SK-N-SH (cell line): Measurements from ENCODE around the gene IFT25. TPM values are rescaled to one million over a fixed set of nuclear protein-coding genes. Genes with fewer than 3 reads are reported as not detected.

ENCODE experiments used
- CTCF ChIA-PET: fragments of 300-600, 350-600 bp; formaldehyde crosslinking; extraction: SDS; loops from one replicate; lab custom pipeline; 2021; lab: Yijun Ruan, JAX
- POLR2A ChIA-PET: fragments of 350-600 bp; sonication (Branson Sonifier 250); formaldehyde crosslinking; extraction: SDS; loops from one replicate; lab custom pipeline; 2020; ENCODE audit warnings: antibody characterized with exemption, inconsistent platforms; lab: Yijun Ruan, JAX
- DNase-seq: peaks from one replicate; pipeline ENCODE4 v3.0.0; 2012
- H2AFZ ChIP-seq: fragments of 200-600 bp; sonication (generic); 2 replicates; pipeline ENCODE4 v1.8.1; 2016; ENCODE audit warnings: antibody characterized with exemption, mild to moderate bottlenecking, low read depth
- H3F3A ChIP-seq: fragments of 200-600 bp; sonication (generic); replicated peaks from 2 replicates; pipeline ENCODE3; 2016; ENCODE audit warnings: antibody characterized with exemption, mild to moderate bottlenecking; ENCODE audit not compliant: insufficient read depth
- H3K27ac ChIP-seq, 2 experiments: fragments of 200-500 bp in 1 of 2; fragments of 200-600 bp in 1 of 2; sonication (Bioruptor generic) in 1 of 2; sonication (generic), shearing (Covaris generic) in 1 of 2; 2 replicates each; pipeline versions ENCODE4 v1.5.1 to v1.6.1; 2014 to 2016; ENCODE audit warnings: low read depth in 2 of 2, inconsistent platforms in 1 of 2, low read length in 1 of 2, mild to moderate bottlenecking in 1 of 2, mixed read lengths in 1 of 2
- H3K27me3 ChIP-seq: fragments of 200-600 bp; sonication (generic), shearing (Covaris generic); 2 replicates; pipeline ENCODE4 v1.6.1; 2016; ENCODE audit warnings: mixed run types; ENCODE audit not compliant: insufficient read depth
- H3K36me3 ChIP-seq, 2 experiments: fragments of 200-500 bp in 1 of 2; fragments of 200-600 bp in 1 of 2; sonication (Bioruptor generic) in 1 of 2; sonication (generic) in 1 of 2; replicated peaks in 1 of 2; 2 replicates each; pipeline versions ENCODE3 to v1.5.1; 2014 to 2016; ENCODE audit warnings: low read length in 1 of 2, mild to moderate bottlenecking in 1 of 2; ENCODE audit not compliant: insufficient read depth in 2 of 2, control insufficient read depth in 1 of 2
- H3K4me1 ChIP-seq, 2 experiments: fragments of 200-500 bp in 1 of 2; fragments of 200-600 bp in 1 of 2; sonication (Bioruptor generic) in 1 of 2; sonication (generic), shearing (Covaris generic) in 1 of 2; 2 replicates each; pipeline versions ENCODE4 v1.5.1 to v1.6.1; 2014 to 2016; ENCODE audit warnings: low read depth in 1 of 2, low read length in 1 of 2, mixed run types in 1 of 2; ENCODE audit not compliant: insufficient read depth in 2 of 2, control insufficient read depth in 1 of 2
- H3K4me2 ChIP-seq: fragments of 200-600 bp; sonication (generic), shearing (Covaris generic); 2 replicates; pipeline ENCODE4 v1.6.1; 2017; ENCODE audit warnings: mixed run types
- H3K4me3 ChIP-seq, 2 experiments: fragments of 200-500 bp in 1 of 2; fragments of 200-600 bp in 1 of 2; sonication (Bioruptor generic) in 1 of 2; sonication (generic), shearing (Covaris generic) in 1 of 2; 2 replicates each; pipeline versions ENCODE4 v1.5.1 to v1.8.1; 2014 to 2016; ENCODE audit warnings: low read depth in 2 of 2, inconsistent platforms in 1 of 2, low read length in 1 of 2, mild to moderate bottlenecking in 1 of 2, mixed read lengths in 1 of 2, moderate library complexity in 1 of 2
- H3K79me2 ChIP-seq: fragments of 200-600 bp; sonication (generic); 2 replicates; pipeline ENCODE4 v1.8.1; 2017; ENCODE audit warnings: mild to moderate bottlenecking; ENCODE audit not compliant: insufficient read depth
- H3K9ac ChIP-seq: fragments of 200-600 bp; sonication (generic); 2 replicates; pipeline ENCODE4 v1.6.1; 2017; ENCODE audit warnings: mixed run types
- H3K9me2 ChIP-seq: fragments of 200-600 bp; sonication (generic); 2 replicates; pipeline ENCODE4 v1.6.1; 2017; ENCODE audit warnings: mixed run types
- H3K9me3 ChIP-seq: fragments of 200-600 bp; sonication (generic); 2 replicates; pipeline ENCODE4 v1.6.1; 2017; ENCODE audit warnings: mixed run types, mild to moderate bottlenecking, moderate library complexity
- H4K20me1 ChIP-seq: fragments of 200-600 bp; sonication (generic); 2 replicates; pipeline ENCODE4 v1.6.1; 2017; ENCODE audit warnings: mild to moderate bottlenecking, mixed run types; ENCODE audit not compliant: insufficient read depth
- CHD2 ChIP-seq: fragments of 150-350 bp; IDR thresholded peaks from 2 replicates; pipeline ENCODE4 v1.6.1; 2018; ENCODE audit warnings: low read length; ENCODE audit not compliant: partially characterized antibody
- EZH2phosphoT487 ChIP-seq: fragments of 200-600 bp; sonication (generic); IDR thresholded peaks from 2 replicates; pipeline ENCODE4 v1.6.1; 2017; ENCODE audit warnings: low read depth, mixed run types, mild to moderate bottlenecking, antibody characterized with exemption, moderate library complexity, borderline replicate concordance
- FOSL2 ChIP-seq: IDR thresholded peaks from 2 replicates; pipeline ENCODE4 v1.4.0; 2012; ENCODE audit warnings: low read depth, mild to moderate bottlenecking, moderate library complexity, borderline replicate concordance
- FOXJ3 ChIP-seq: sonication (generic); formaldehyde crosslinking; IDR thresholded peaks from 2 replicates; pipeline ENCODE4 v1.5.1; 2020; ENCODE audit warnings: mild to moderate bottlenecking, missing genetic modification reagents
- FOXM1 ChIP-seq: IDR thresholded peaks from 2 replicates; pipeline ENCODE4 v1.4.0; 2012; ENCODE audit warnings: low read depth, mild to moderate bottlenecking
- GABPA ChIP-seq: IDR thresholded peaks from 2 replicates; pipeline ENCODE4 v1.4.0; 2012; ENCODE audit warnings: low read depth, mild to moderate bottlenecking
- MEF2A ChIP-seq: IDR thresholded peaks from 2 replicates; pipeline ENCODE4 v1.4.0; 2012; ENCODE audit warnings: low read depth, borderline replicate concordance
- MXI1 ChIP-seq: IDR thresholded peaks from 2 replicates; pipeline ENCODE4 v1.6.1; 2012; ENCODE audit warnings: mild to moderate bottlenecking, low read depth, low read length, improper control_type of control experiment
- NRF1 ChIP-seq: IDR thresholded peaks from 2 replicates; pipeline ENCODE4 v1.6.1; 2012; ENCODE audit warnings: low read depth, mild to moderate bottlenecking, low read length
- RFX5 ChIP-seq: IDR thresholded peaks from 2 replicates; pipeline ENCODE4 v1.6.1; 2012; ENCODE audit warnings: mild to moderate bottlenecking, improper control_type of control experiment, low read length
- SIN3A ChIP-seq: IDR thresholded peaks from 2 replicates; pipeline ENCODE4 v1.6.1; 2012; ENCODE audit warnings: low read depth, mild to moderate bottlenecking, low read length, moderate library complexity, borderline replicate concordance
- SMC3 ChIP-seq: IDR thresholded peaks from 2 replicates; pipeline ENCODE4 v1.6.1; 2012; ENCODE audit warnings: low read depth, low read length, improper control_type of control experiment
- TAF1 ChIP-seq: IDR thresholded peaks from 2 replicates; pipeline ENCODE4 v1.6.1; 2012; ENCODE audit warnings: low read depth, mild to moderate bottlenecking, low read length, moderate library complexity, borderline replicate concordance
- TEAD4 ChIP-seq: IDR thresholded peaks from 2 replicates; pipeline ENCODE4 v1.4.0; 2012; ENCODE audit warnings: mild to moderate bottlenecking, borderline replicate concordance; ENCODE audit not compliant: insufficient read depth
- YY1 ChIP-seq: IDR thresholded peaks from 2 replicates; pipeline ENCODE4 v1.4.0; 2012; ENCODE audit warnings: low read depth, mild to moderate bottlenecking
- WGBS: methylation state at CpG from one replicate; pipeline ENCODE4 v1.1.6; 2017; ENCODE audit warnings: low lambda C conversion rate; 5-methylcytosine and 5-hydroxymethylcytosine counted together
- polyA plus RNA-seq, 3 experiments: library from polyadenylated mRNA; depleted of rRNA; stranded (reverse); fragments of >200 nt; gene quantifications; 2 replicates each; pipeline ENCODE4 v1.2.3, GENCODE V29; 2012
- TF ChIP-seq, protein P1 (sequence below): fragments of 150-350 bp; IDR thresholded peaks from 2 replicates; pipeline ENCODE4 v1.6.1; 2017; ENCODE audit warnings: antibody characterized with exemption, low read length, low read depth, borderline replicate concordance
- TF ChIP-seq, protein P2 (sequence below): IDR thresholded peaks from 2 replicates; pipeline ENCODE4; 2012
- TF ChIP-seq, protein P3 (sequence below): IDR thresholded peaks from 2 replicates; pipeline ENCODE4 v1.6.1; 2012; ENCODE audit warnings: mild to moderate bottlenecking, low read depth, low read length, moderate library complexity
- TF ChIP-seq, protein P4 (sequence below): IDR thresholded peaks from 2 replicates; pipeline ENCODE4 v1.4.0; 2012; ENCODE audit warnings: low read depth, borderline replicate concordance
- TF ChIP-seq, protein P5 (sequence below): fragments of 200-600 bp; sonication (generic); IDR thresholded peaks from 2 replicates; pipeline ENCODE4 v1.6.1; 2017; ENCODE audit warnings: antibody characterized with exemption, mild to moderate bottlenecking, moderate library complexity

IFT25 gene
- polyA plus RNA-seq, 1 of the 3 experiments (the other 2 are of a cell fraction): 25.7 TPM

DNA sequence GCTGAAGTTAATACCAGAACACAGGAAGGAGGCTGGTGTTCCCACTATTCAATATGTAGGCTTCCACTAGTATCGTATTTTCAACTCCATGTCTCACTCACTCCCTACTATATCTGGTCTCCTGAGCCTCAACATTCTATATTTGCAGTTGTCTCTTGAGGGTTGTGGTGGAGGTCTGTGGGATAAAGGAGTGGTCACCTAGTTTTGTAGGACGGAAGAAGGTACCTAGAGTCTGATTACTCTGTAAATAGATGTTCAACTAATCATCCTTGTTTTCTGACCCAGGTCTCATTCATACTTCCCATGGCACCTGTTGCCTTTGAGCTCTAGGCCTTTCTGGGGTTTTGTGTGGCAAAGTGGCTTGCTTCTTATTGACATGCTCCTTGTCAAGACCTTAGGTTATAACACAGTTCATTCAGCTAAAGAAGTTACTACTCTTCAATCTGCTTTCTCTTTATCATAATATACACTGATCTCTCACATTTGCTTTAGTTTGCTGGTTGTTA is 18.1 kb downstream of the IFT25 start:
- Histone ChIP-seq H3K79me2 (no peaks in the 10 kb centered on the region; the same call in 1 of the 2 replicates), H4K20me1 (no peaks in the 10 kb centered on the region), H3K4me1 (no peaks in the 10 kb centered on the region), H3K9me3 (peaks cover 14% of the 10 kb centered on the region; the same call in 1 of the 2 replicates), H2AFZ (no peak overlapping the region), H3K36me3 (peaks cover 32 to 77% of the 10 kb centered on the region in 2 experiments), H3K4me3 (no peak overlapping the region), H3K9ac (no peak overlapping the region), H3F3A (peaks cover 5% of the 10 kb centered on the region), H3K9me2 (no peaks in the 10 kb centered on the region), H3K27ac (no peak overlapping the region), H3K27me3 (no peaks in the 10 kb centered on the region), H3K4me2 (no peak overlapping the region)
- no peak for DNase-seq
- 100% methylated on average over 2 of the region's 2 CpGs for WGBS
- POLR2A ChIA-PET: no interaction called here
- CTCF ChIA-PET: interaction anchor here (1.0 to 2.6 kb wide), 2 partner anchors 49 to 55 kb away, joined by 3 to 10 read pairs; no protein-coding TSS in a partner anchor
- no peak for TF ChIP-seq FOSL2
- TF ChIP-seq NRF1: no peak
- TF ChIP-seq, protein P1, sequence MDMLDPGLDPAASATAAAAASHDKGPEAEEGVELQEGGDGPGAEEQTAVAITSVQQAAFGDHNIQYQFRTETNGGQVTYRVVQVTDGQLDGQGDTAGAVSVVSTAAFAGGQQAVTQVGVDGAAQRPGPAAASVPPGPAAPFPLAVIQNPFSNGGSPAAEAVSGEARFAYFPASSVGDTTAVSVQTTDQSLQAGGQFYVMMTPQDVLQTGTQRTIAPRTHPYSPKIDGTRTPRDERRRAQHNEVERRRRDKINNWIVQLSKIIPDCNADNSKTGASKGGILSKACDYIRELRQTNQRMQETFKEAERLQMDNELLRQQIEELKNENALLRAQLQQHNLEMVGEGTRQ: no peak
- TF ChIP-seq FOXJ3 (CRISPR knock-in tag): no peak
- TF ChIP-seq, protein P2, sequence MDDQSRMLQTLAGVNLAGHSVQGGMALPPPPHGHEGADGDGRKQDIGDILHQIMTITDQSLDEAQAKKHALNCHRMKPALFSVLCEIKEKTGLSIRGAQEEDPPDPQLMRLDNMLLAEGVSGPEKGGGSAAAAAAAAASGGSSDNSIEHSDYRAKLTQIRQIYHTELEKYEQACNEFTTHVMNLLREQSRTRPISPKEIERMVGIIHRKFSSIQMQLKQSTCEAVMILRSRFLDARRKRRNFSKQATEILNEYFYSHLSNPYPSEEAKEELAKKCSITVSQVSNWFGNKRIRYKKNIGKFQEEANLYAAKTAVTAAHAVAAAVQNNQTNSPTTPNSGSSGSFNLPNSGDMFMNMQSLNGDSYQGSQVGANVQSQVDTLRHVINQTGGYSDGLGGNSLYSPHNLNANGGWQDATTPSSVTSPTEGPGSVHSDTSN: no peak
- no peak for TF ChIP-seq RFX5
- no peak for TF ChIP-seq SIN3A
- no peak for TF ChIP-seq MEF2A
- TF ChIP-seq EZH2phosphoT487: no peak
- no peak for TF ChIP-seq SMC3
- TF ChIP-seq, protein P3, sequence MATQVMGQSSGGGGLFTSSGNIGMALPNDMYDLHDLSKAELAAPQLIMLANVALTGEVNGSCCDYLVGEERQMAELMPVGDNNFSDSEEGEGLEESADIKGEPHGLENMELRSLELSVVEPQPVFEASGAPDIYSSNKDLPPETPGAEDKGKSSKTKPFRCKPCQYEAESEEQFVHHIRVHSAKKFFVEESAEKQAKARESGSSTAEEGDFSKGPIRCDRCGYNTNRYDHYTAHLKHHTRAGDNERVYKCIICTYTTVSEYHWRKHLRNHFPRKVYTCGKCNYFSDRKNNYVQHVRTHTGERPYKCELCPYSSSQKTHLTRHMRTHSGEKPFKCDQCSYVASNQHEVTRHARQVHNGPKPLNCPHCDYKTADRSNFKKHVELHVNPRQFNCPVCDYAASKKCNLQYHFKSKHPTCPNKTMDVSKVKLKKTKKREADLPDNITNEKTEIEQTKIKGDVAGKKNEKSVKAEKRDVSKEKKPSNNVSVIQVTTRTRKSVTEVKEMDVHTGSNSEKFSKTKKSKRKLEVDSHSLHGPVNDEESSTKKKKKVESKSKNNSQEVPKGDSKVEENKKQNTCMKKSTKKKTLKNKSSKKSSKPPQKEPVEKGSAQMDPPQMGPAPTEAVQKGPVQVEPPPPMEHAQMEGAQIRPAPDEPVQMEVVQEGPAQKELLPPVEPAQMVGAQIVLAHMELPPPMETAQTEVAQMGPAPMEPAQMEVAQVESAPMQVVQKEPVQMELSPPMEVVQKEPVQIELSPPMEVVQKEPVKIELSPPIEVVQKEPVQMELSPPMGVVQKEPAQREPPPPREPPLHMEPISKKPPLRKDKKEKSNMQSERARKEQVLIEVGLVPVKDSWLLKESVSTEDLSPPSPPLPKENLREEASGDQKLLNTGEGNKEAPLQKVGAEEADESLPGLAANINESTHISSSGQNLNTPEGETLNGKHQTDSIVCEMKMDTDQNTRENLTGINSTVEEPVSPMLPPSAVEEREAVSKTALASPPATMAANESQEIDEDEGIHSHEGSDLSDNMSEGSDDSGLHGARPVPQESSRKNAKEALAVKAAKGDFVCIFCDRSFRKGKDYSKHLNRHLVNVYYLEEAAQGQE: no peak
- TF ChIP-seq, protein P4, sequence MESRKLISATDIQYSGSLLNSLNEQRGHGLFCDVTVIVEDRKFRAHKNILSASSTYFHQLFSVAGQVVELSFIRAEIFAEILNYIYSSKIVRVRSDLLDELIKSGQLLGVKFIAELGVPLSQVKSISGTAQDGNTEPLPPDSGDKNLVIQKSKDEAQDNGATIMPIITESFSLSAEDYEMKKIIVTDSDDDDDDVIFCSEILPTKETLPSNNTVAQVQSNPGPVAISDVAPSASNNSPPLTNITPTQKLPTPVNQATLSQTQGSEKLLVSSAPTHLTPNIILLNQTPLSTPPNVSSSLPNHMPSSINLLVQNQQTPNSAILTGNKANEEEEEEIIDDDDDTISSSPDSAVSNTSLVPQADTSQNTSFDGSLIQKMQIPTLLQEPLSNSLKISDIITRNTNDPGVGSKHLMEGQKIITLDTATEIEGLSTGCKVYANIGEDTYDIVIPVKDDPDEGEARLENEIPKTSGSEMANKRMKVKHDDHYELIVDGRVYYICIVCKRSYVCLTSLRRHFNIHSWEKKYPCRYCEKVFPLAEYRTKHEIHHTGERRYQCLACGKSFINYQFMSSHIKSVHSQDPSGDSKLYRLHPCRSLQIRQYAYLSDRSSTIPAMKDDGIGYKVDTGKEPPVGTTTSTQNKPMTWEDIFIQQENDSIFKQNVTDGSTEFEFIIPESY: no peak
- no peak for TF ChIP-seq YY1
- no peak for TF ChIP-seq MXI1
- TF ChIP-seq GABPA: no peak
- no peak for TF ChIP-seq FOXM1
- TF ChIP-seq TAF1: no peak
- TF ChIP-seq TEAD4: no peak
- TF ChIP-seq, protein P5, sequence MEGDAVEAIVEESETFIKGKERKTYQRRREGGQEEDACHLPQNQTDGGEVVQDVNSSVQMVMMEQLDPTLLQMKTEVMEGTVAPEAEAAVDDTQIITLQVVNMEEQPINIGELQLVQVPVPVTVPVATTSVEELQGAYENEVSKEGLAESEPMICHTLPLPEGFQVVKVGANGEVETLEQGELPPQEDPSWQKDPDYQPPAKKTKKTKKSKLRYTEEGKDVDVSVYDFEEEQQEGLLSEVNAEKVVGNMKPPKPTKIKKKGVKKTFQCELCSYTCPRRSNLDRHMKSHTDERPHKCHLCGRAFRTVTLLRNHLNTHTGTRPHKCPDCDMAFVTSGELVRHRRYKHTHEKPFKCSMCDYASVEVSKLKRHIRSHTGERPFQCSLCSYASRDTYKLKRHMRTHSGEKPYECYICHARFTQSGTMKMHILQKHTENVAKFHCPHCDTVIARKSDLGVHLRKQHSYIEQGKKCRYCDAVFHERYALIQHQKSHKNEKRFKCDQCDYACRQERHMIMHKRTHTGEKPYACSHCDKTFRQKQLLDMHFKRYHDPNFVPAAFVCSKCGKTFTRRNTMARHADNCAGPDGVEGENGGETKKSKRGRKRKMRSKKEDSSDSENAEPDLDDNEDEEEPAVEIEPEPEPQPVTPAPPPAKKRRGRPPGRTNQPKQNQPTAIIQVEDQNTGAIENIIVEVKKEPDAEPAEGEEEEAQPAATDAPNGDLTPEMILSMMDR: no peak
- no peak for TF ChIP-seq CHD2
